OCI-LY7 (cell line): ENCODE data around the gene KCTD17.

ENCODE experiments used
- CTCF ChIP-seq: fragments of 200-600 bp; sonication (generic); conservative IDR thresholded peaks from 2 replicates; pipeline ENCODE4 v1.5.1; 2014; ENCODE audit warnings: mild to moderate bottlenecking, antibody characterized with exemption, low read length, moderate library complexity, mixed read lengths
- EZH2phosphoT487 ChIP-seq: fragments of 200-600 bp; sonication (generic); IDR thresholded peaks from 2 replicates; pipeline ENCODE4 v1.6.1; 2018; ENCODE audit warnings: low read depth, borderline replicate concordance, mild to moderate bottlenecking, mixed run types, antibody characterized with exemption, low read length, moderate library complexity, mixed read lengths

GRCh38 chr22:37080838-37081237, 29.3 kb downstream of the KCTD17 start:
- TF ChIP-seq CTCF (no peak), EZH2phosphoT487 (no peak)
